DOHH2 (cell line): ENCODE results near the gene PCBP2.

Experiments
- CTCF ChIP-seq: fragments of 200-600 bp; sonication (generic); IDR thresholded peaks from one replicate; pipeline ENCODE4 v1.5.1; 2014; ENCODE audit warnings: antibody characterized with exemption, mild to moderate bottlenecking, low read depth, low read length; ENCODE audit not compliant: poor library complexity, severe bottlenecking
- EZH2phosphoT487 ChIP-seq: fragments of 200-600 bp; sonication (generic); IDR thresholded peaks from 2 replicates; pipeline ENCODE4 v1.6.1; 2017; ENCODE audit warnings: borderline replicate concordance, mild to moderate bottlenecking, antibody characterized with exemption, low read length, moderate library complexity, mixed read lengths

DNA sequence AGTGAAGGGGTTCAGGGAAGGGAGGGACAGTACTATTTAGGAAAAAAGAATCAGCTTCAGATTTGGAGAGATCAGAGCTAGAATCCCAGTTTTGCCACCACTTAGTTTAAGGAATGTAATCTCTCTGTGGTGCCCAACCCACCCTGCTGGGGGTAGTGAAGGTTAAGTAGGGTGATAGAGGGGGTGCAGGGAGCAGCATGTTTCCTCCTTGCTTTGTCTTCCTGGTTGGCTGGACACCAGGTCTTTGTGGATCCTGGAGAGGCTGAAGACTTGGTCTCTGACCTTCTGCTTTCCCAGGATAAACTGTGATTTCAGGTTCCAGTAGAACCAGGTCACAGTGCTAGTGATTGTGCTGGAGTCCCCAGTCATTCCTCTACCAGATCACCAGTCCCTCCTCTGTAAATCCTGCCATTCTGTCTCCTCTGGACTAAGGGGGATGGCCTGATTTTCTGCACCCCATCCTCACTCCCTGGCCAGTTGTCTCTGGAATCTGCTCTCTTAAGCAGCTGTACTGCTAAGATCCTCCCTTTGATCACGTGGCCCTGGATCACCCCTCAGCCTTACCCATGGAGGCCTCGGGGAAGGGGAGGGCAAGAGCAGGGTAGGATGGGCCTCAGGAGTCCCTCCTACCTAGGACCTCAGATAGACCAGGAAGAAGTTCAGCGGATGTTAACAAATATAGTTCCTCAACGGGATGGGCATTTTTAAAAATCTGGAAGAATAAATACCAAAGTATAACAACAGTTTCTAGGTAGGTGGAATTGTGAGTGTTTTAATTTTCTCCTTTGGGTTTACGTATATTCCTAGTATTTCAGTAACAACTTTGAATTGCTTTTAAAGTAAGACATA, 44.2 kb downstream of the PCBP2 start:
- TF ChIP-seq CTCF, result no peak
- no peak for TF ChIP-seq EZH2phosphoT487
